Measurements from ENCODE around the gene MRPS31. TPM values are rescaled to one million over a fixed set of nuclear protein-coding genes. Genes with fewer than 3 reads are reported as not detected.

Gene MRPS31
- total and polyA plus RNA-seq, 10 of the 15 experiments (the other 5 are each of a cell fraction or from before 2014, with no cell fraction given), result 20.3 to 60.9 (median 43.1) TPM

DNA sequence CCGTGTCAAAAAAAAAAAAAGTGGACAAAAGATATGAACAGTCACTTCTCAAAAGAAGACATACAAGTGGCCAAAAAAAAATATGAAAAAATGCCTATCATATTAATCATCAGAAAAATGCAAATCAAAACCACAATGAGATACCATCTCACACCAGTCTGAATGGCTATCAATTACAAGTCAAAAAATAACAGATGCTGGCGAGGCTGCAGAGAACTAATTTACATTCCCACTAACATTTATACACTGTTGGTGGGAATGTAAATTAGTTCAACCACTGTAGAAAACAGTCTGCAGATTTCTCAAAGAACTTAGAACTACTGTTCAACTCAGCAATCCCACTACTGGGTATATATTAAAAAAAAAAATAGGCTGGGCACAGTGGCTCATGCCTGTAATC lies 78.0 kb downstream of the MRPS31 start (continued):
- no peak for TF ChIP-seq RAD21 (IDR thresholded peaks at IDR 0.05; ENCODE audit: insufficient read depth, low read depth, low read length)
- no peak for TF ChIP-seq MYB (IDR thresholded peaks at IDR 0.05; ENCODE audit: borderline replicate concordance, low read depth, low read length)
- TF ChIP-seq KLF5 (IDR thresholded peaks at IDR 0.05; ENCODE audit: partially characterized antibody), result no peak
- TF ChIP-seq RFX5 (IDR thresholded peaks at IDR 0.05; ENCODE audit: low read depth, low read length), result no peak
- no peak for TF ChIP-seq EZH2 (IDR thresholded peaks at IDR 0.05; ENCODE audit: borderline replicate concordance, control insufficient read depth, low read depth, low read length)
- TF ChIP-seq GABPA (IDR thresholded peaks at IDR 0.05; ENCODE audit: low read depth), result no peak
- TF ChIP-seq CHD4 (IDR thresholded peaks at IDR 0.05), result no peak
- no peak for TF ChIP-seq EED (IDR thresholded peaks at IDR 0.05; ENCODE audit: low read depth)
- TF ChIP-seq MEF2B (IDR thresholded peaks at IDR 0.05; ENCODE audit: partially characterized antibody, poor library complexity, severe bottlenecking), result peak; percentile 13
- TF ChIP-seq EGR1 (IDR thresholded peaks at IDR 0.05; ENCODE audit: borderline replicate concordance in 1 of 2, low read depth in 2 of 2, low read length in 2 of 2), result no peak
- no peak for TF ChIP-seq POLR2AphosphoS2 (IDR thresholded peaks at IDR 0.05; ENCODE audit: low read depth, low read length)
- no peak for TF ChIP-seq FOXK2 (IDR thresholded peaks at IDR 0.05)
- TF ChIP-seq, protein P1, sequence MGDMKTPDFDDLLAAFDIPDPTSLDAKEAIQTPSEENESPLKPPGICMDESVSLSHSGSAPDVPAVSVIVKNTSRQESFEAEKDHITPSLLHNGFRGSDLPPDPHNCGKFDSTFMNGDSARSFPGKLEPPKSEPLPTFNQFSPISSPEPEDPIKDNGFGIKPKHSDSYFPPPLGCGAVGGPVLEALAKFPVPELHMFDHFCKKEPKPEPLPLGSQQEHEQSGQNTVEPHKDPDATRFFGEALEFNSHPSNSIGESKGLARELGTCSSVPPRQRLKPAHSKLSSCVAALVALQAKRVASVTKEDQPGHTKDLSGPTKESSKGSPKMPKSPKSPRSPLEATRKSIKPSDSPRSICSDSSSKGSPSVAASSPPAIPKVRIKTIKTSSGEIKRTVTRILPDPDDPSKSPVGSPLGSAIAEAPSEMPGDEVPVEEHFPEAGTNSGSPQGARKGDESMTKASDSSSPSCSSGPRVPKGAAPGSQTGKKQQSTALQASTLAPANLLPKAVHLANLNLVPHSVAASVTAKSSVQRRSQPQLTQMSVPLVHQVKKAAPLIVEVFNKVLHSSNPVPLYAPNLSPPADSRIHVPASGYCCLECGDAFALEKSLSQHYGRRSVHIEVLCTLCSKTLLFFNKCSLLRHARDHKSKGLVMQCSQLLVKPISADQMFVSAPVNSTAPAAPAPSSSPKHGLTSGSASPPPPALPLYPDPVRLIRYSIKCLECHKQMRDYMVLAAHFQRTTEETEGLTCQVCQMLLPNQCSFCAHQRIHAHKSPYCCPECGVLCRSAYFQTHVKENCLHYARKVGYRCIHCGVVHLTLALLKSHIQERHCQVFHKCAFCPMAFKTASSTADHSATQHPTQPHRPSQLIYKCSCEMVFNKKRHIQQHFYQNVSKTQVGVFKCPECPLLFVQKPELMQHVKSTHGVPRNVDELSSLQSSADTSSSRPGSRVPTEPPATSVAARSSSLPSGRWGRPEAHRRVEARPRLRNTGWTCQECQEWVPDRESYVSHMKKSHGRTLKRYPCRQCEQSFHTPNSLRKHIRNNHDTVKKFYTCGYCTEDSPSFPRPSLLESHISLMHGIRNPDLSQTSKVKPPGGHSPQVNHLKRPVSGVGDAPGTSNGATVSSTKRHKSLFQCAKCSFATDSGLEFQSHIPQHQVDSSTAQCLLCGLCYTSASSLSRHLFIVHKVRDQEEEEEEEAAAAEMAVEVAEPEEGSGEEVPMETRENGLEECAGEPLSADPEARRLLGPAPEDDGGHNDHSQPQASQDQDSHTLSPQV (IDR thresholded peaks at IDR 0.05), result no peak
- TF ChIP-seq ATF7 (IDR thresholded peaks at IDR 0.05; ENCODE audit: low read depth), result peak; percentile 28; the same call in 1 of the 2 replicates
- TF ChIP-seq, protein P2, sequence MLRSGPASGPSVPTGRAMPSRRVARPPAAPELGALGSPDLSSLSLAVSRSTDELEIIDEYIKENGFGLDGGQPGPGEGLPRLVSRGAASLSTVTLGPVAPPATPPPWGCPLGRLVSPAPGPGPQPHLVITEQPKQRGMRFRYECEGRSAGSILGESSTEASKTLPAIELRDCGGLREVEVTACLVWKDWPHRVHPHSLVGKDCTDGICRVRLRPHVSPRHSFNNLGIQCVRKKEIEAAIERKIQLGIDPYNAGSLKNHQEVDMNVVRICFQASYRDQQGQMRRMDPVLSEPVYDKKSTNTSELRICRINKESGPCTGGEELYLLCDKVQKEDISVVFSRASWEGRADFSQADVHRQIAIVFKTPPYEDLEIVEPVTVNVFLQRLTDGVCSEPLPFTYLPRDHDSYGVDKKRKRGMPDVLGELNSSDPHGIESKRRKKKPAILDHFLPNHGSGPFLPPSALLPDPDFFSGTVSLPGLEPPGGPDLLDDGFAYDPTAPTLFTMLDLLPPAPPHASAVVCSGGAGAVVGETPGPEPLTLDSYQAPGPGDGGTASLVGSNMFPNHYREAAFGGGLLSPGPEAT (IDR thresholded peaks at IDR 0.05; ENCODE audit: low read depth), result no peak
- TF ChIP-seq, protein P3, sequence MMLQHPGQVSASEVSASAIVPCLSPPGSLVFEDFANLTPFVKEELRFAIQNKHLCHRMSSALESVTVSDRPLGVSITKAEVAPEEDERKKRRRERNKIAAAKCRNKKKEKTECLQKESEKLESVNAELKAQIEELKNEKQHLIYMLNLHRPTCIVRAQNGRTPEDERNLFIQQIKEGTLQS (IDR thresholded peaks at IDR 0.05; ENCODE audit: borderline replicate concordance, extremely low read depth, low read depth, low read length), result no peak
- TF ChIP-seq NFYB (IDR thresholded peaks at IDR 0.05; ENCODE audit: insufficient read depth, low read depth, low read length), result no peak
- no peak for TF ChIP-seq BCL11A (IDR thresholded peaks at IDR 0.05; ENCODE audit: low read depth, low read length)
- TF ChIP-seq, protein P4, sequence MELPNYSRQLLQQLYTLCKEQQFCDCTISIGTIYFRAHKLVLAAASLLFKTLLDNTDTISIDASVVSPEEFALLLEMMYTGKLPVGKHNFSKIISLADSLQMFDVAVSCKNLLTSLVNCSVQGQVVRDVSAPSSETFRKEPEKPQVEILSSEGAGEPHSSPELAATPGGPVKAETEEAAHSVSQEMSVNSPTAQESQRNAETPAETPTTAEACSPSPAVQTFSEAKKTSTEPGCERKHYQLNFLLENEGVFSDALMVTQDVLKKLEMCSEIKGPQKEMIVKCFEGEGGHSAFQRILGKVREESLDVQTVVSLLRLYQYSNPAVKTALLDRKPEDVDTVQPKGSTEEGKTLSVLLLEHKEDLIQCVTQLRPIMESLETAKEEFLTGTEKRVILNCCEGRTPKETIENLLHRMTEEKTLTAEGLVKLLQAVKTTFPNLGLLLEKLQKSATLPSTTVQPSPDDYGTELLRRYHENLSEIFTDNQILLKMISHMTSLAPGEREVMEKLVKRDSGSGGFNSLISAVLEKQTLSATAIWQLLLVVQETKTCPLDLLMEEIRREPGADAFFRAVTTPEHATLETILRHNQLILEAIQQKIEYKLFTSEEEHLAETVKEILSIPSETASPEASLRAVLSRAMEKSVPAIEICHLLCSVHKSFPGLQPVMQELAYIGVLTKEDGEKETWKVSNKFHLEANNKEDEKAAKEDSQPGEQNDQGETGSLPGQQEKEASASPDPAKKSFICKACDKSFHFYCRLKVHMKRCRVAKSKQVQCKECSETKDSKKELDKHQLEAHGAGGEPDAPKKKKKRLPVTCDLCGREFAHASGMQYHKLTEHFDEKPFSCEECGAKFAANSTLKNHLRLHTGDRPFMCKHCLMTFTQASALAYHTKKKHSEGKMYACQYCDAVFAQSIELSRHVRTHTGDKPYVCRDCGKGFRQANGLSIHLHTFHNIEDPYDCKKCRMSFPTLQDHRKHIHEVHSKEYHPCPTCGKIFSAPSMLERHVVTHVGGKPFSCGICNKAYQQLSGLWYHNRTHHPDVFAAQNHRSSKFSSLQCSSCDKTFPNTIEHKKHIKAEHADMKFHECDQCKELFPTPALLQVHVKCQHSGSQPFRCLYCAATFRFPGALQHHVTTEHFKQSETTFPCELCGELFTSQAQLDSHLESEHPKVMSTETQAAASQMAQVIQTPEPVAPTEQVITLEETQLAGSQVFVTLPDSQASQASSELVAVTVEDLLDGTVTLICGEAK (IDR thresholded peaks at IDR 0.05; ENCODE audit: borderline replicate concordance), result no peak
